HepG2 (cell line): ENCODE data around the gene EHD4. TPM values are rescaled to one million over a fixed set of nuclear protein-coding genes. Genes with fewer than 3 reads are reported as not detected.

ENCODE experiments used
- ATAC-seq: fragments of 200-7000 bp; cut with Tn5 transposase; 3 replicates; pipeline ENCODE4 v1.9.1; 2020; ENCODE audit warnings: mild to moderate bottlenecking, moderate library complexity
- BruUV-seq: library from RNA; stranded (reverse); fragments of 400-500 nt; replicated peaks from 2 replicates; lab custom pipeline; 2021; lab: Mats Ljungman, UMichigan
- CTCF ChIA-PET: fragments of 300-600 bp; formaldehyde crosslinking; extraction: SDS; loops from one replicate; lab custom pipeline; 2021; ENCODE audit warnings: low total read pairs, inconsistent platforms, low intra/inter-chr PET ratio; lab: Yijun Ruan, JAX
- POLR2A ChIA-PET: fragments of 350-600 bp; sonication (Branson Sonifier 250); formaldehyde crosslinking; loops from one replicate; lab custom pipeline; 2020; ENCODE audit warnings: antibody characterized with exemption, inconsistent platforms; lab: Yijun Ruan, JAX
- DNase-seq: peaks from one replicate; pipeline ENCODE4 v3.0.0-alpha.2; 2015; ENCODE audit warnings: low spot score
- FAIRE-seq: peaks from 3 replicates; lab custom pipeline; 2011; peaks lifted over from hg19 to GRCh38; lab: Jason Lieb, UNC
- H2AFZ ChIP-seq: one replicate; pipeline ENCODE4 v1.6.1; 2011; ENCODE audit warnings: low read length, inconsistent platforms
- H3K27ac ChIP-seq: fragments of 300-600 bp; 3 replicates; pipeline ENCODE4 v1.8.0; 2011; ENCODE audit warnings: mixed run types, mild to moderate bottlenecking, mixed read lengths, low read length, inconsistent platforms; ENCODE audit not compliant: insufficient read depth; ENCODE audit errors: extremely low read length
- H3K27me3 ChIP-seq, 2 experiments: fragments of 200-600 bp in 1 of 2; 2 replicates in 1 of 2; 3 replicates in 1 of 2; pipeline versions ENCODE4 v1.6.0 to v1.8.0; 2011; ENCODE audit warnings: low read length in 2 of 2, mild to moderate bottlenecking in 2 of 2, moderate library complexity in 2 of 2, inconsistent platforms in 1 of 2; ENCODE audit not compliant: insufficient read depth in 2 of 2, control insufficient read depth in 1 of 2
- H3K36me3 ChIP-seq, 2 experiments: fragments of 200-600 bp in 1 of 2; replicated peaks in 1 of 2; 2 replicates in 1 of 2; 3 replicates in 1 of 2; pipeline versions ENCODE4 v1.5.1 to v1.8.0; 2011; ENCODE audit warnings: low read length in 2 of 2, inconsistent platforms in 1 of 2; ENCODE audit not compliant: insufficient read depth in 2 of 2, control insufficient read depth in 1 of 2
- H3K4me1 ChIP-seq: 2 replicates; pipeline ENCODE4 v1.5.1; 2012; ENCODE audit warnings: low read length, inconsistent platforms; ENCODE audit not compliant: insufficient read depth
- H3K4me2 ChIP-seq: 2 replicates; pipeline ENCODE4 v1.6.0; 2011; ENCODE audit warnings: low read depth, low read length, inconsistent platforms
- H3K4me3 ChIP-seq, 3 experiments: fragments of 200-600 bp in 1 of 3; sonication (generic), shearing (Covaris generic) in 1 of 3; replicated peaks in 1 of 3; 2 replicates each; pipeline ENCODE4 v1.5.1; 2011 to 2016; ENCODE audit warnings: low read length in 3 of 3, inconsistent platforms in 2 of 3, low read depth in 2 of 3, mild to moderate bottlenecking in 2 of 3, control low read depth in 1 of 3, mixed read lengths in 1 of 3; ENCODE audit not compliant: insufficient read depth in 1 of 3
- H3K79me2 ChIP-seq: one replicate; pipeline ENCODE4 v1.6.1; 2011; ENCODE audit warnings: low read length, inconsistent platforms; ENCODE audit not compliant: insufficient read depth
- H3K9ac ChIP-seq: 2 replicates; pipeline ENCODE4 v1.6.0; 2011; ENCODE audit warnings: mild to moderate bottlenecking, low read depth, low read length, inconsistent platforms; ENCODE audit not compliant: insufficient read depth
- H3K9me3 ChIP-seq: 2 replicates; pipeline ENCODE4 v1.5.1; 2012; ENCODE audit warnings: mild to moderate bottlenecking, low read length
- H4K20me1 ChIP-seq: 2 replicates; pipeline ENCODE4 v1.6.0; 2011; ENCODE audit warnings: inconsistent platforms, mild to moderate bottlenecking, low read length, moderate library complexity; ENCODE audit not compliant: insufficient read depth
- MIXL1 ChIP-seq: IDR thresholded peaks from 2 replicates; pipeline ENCODE4 v1.6.1; 2016
- SAP130 ChIP-seq: IDR thresholded peaks from 2 replicates; pipeline ENCODE4 v1.6.1; 2016; ENCODE audit warnings: low read depth
- ZBTB49 ChIP-seq: sonication (generic); formaldehyde crosslinking; IDR thresholded peaks from 2 replicates; pipeline ENCODE4 v1.4.0; 2020; ENCODE audit warnings: missing genetic modification reagents, borderline replicate concordance
- ZNF556 ChIP-seq: sonication (generic); formaldehyde crosslinking; IDR thresholded peaks from 2 replicates; pipeline ENCODE4 v1.4.0; 2020; ENCODE audit warnings: mild to moderate bottlenecking, missing genetic modification reagents, borderline replicate concordance
- ZNF879 ChIP-seq: sonication (generic); formaldehyde crosslinking; IDR thresholded peaks from 2 replicates; pipeline ENCODE4 v1.8.1; 2023; ENCODE audit warnings: missing genetic modification reagents
- WGBS: methylation state at CpG from one replicate; pipeline ENCODE4 v1.1.6; 2017; ENCODE audit warnings: low lambda C conversion rate; 5-methylcytosine and 5-hydroxymethylcytosine counted together
- in situ Hi-C: cut with HindIII; loops from 2 replicates; pipeline ENCODE4 v1.10.0; 2017; ENCODE audit warnings: low pct_unique_long_range_greater_than_20kb; ENCODE audit not compliant: extremely low pct_ligation_motif_present
- intact Hi-C: fragments of 100-400 bp; cut with micrococcal nuclease; formaldehyde crosslinking; loops from one replicate; pipeline ENCODE4 v1.10.0; 2022; ENCODE audit not compliant: unreplicated experiment
- polyA plus RNA-seq, 8 experiments: library from polyadenylated mRNA; depleted of rRNA in 3 of 8; stranded (reverse) in 7 of 8; unstranded in 1 of 8; fragments of >200 nt; fragmentation: Illumina TruSeq in 4 of 8; extraction: Trizol in 4 of 8; gene quantifications; 2 replicates each; pipeline versions ENCODE4 v1.2.1 to v1.2.3, GENCODE V29; 2011 to 2016; ENCODE audit warnings: low read depth in 4 of 8, missing spikeins in 1 of 8, mixed read lengths in 1 of 8; ENCODE audit not compliant: insufficient read depth in 1 of 8
- total RNA-seq, 5 experiments: library from RNA; depleted of rRNA; stranded (reverse); fragments of >200 nt; fragmentation: Illumina TruSeq; extraction: Trizol; gene quantifications; 2 replicates each; pipeline ENCODE4 v1.2.3, GENCODE V29; 2016; ENCODE audit warnings: low read depth in 1 of 5

Gene EHD4
- total and polyA plus RNA-seq, 2 of the 13 experiments (the other 11 are each of a cell fraction or from before 2014, with no cell fraction given) = 3.1 to 4.8 TPM

GRCh38 chr15:41900526-41901380 is 71.6 kb downstream of the EHD4 start (continued):
- TF ChIP-seq ZNF556 (CRISPR knock-in tag) (no peak), ZNF879 (CRISPR knock-in tag) (no peak), ZBTB49 (CRISPR knock-in tag) (no peak), MIXL1 (CRISPR knock-in tag) (no peak)

- Histone ChIP-seq H2AFZ (no peak overlapping the region), H3K79me2 (no peaks in the 10 kb centered on the region), H3K9me3 (no peaks in the 10 kb centered on the region), H3K36me3 (0 out of 5 replicates have a peak, but pooled peaks cover 0 to 5% of the 10 kb centered on the region in 2 experiments), H3K27ac (no peak overlapping the region), H3K4me1 (peaks cover 2% of the 10 kb centered on the region), H3K27me3 (no peaks in the 10 kb centered on the region; a peak in 1 of 5 replicates), H3K4me3 (no peak overlapping the region), H3K9ac (no peak overlapping the region), H4K20me1 (no peaks in the 10 kb centered on the region), H3K4me2 (no peak overlapping the region)
- CTCF ChIA-PET = no interaction called here
- in situ Hi-C loops (no loop called here), intact Hi-C loops (loop anchor here (5.0 kb wide), 1 partner anchor 343 kb away; the partner anchor contains the start of gene TYRO3)
- no peak for DNase-seq
- no TSS peak for BruUV-seq
- FAIRE-seq = no peak
- 87% methylated on average over 6 of the region's 6 CpGs for WGBS
- TF ChIP-seq SAP130 (CRISPR knock-in tag) = no peak
- TF ChIP-seq, all 625 proteins: peak for 0
- POLR2A ChIA-PET = no interaction called here
- ATAC-seq = no peak
These were observed 72.4 kb downstream of the EHD4 start for GRCh38 chr15:41899854-41900442.
